Measurements from ENCODE around the gene C5orf63.
"Not testable (repeated sequence)": the region's sequence is repeated elsewhere in the genome, so short reads cannot be mapped to it uniquely, and the experiment has no call there.

The C5orf63 gene

GRCh38 chr5:127072861-127073846 lies at the start of gene C5orf63:
Gene C5orf63 (minus strand): TSS chr5:127073502. CDS start chr5:127058995, 14,507 bp downstream.
- DNase-seq (ENCODE audit: low spot score) (peak; percentile 85), FAIRE-seq (no peak)

- no peak for FAIRE-seq
- DNase-seq (ENCODE audit: low spot score): no peak
Observed at GRCh38 chr5:127112347-127112864, 39.1 kb upstream of the C5orf63 start.

- no peak for FAIRE-seq
- no peak for DNase-seq (ENCODE audit: low spot score)
Observed at GRCh38 chr5:127111112-127111511, 37.8 kb upstream of the C5orf63 start.

GRCh38 chr5:127108624-127109260 lies 35.4 kb upstream of the C5orf63 start:
- not testable (repeated sequence) for DNase-seq (ENCODE audit: low spot score); FAIRE-seq

DNA sequence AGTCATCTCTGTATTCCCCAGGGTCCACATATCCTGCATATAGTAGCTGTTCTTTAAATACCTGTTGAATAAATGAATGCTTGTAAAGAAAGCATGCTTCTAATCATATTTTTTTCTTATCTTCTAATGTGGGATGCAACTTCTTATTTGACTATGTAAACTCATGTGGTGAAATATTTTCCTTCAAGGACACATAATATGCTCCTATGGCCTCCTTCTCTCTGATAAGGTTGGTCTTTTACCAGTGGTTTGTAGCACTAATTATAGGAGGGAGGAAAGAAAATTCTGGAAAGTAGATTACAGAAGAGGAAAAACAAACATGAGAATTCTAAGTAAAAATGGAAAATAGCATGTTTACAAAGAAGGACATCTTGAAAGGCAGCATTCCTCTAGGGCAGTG lies 28.6 kb upstream of the C5orf63 start:
- FAIRE-seq: no peak
- no peak for DNase-seq (ENCODE audit: low spot score)

- DNase-seq (ENCODE audit: low spot score) (no peak), FAIRE-seq (no peak)
Observed at GRCh38 chr5:127101533-127101932, 28.2 kb upstream of the C5orf63 start.

- no peak for DNase-seq (ENCODE audit: low spot score)
- no peak for FAIRE-seq
Observed at GRCh38 chr5:127098241-127098640, 24.9 kb upstream of the C5orf63 start.

- no peak for DNase-seq (ENCODE audit: low spot score)
- FAIRE-seq: no peak
Observed at GRCh38 chr5:127097278-127097677, 24.0 kb upstream of the C5orf63 start.

- DNase-seq (ENCODE audit: low spot score) (no peak), FAIRE-seq (no peak)
Observed at GRCh38 chr5:127096328-127096993, 23.2 kb upstream of the C5orf63 start.

GRCh38 chr5:127094161-127094814 lies 21.0 kb upstream of the C5orf63 start:
- DNase-seq (ENCODE audit: low spot score): no peak
- no peak for FAIRE-seq

DNA sequence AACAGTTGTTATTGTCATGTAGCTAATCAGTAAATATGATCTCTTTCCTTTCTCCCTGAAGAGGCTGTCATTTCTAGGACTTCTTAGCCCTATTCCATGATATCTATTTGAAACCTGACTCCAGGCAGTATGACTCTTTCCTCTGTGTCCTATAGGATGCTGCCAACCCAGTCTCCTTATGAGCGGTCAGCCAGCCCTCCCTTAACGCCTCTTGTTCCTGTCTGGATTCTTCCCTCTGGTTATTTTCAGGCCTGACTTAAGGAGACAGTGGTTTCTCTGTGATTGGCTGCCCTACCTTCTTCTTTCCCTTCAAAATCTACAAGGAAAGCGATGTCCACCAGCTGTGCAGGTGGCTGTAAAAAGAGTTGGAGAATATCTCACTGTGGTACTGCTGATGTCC lies 19.4 kb upstream of the C5orf63 start:
- no peak for DNase-seq (ENCODE audit: low spot score)
- no peak for FAIRE-seq

DNA sequence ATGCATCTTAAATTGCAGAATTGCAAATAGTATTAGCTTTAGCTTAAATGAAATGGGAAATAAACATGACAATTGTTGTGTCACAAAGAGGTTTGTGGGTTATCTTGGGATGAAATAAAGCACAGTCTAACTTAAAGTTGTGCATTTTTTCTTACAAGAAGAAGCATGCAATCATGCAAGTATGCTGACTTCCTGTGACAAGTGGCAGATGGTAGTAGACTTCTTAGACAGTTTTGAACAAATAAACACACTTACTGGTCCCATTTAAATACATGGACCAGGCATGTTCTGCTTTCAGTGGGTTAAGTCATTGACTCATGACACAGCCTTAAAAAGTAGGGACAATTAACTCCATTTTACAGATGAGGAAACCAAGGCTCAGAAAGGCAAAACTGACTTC lies 15.9 kb upstream of the C5orf63 start:
- no peak for FAIRE-seq
- no peak for DNase-seq (ENCODE audit: low spot score)

GRCh38 chr5:127088251-127088650 lies 14.9 kb upstream of the C5orf63 start:
- DNase-seq (ENCODE audit: low spot score): peak; percentile 72
- FAIRE-seq: no peak

GRCh38 chr5:127086589-127086988 lies 13.3 kb upstream of the C5orf63 start:
- no peak for FAIRE-seq
- DNase-seq (ENCODE audit: low spot score): no peak

- no peak for DNase-seq (ENCODE audit: low spot score)
- no peak for FAIRE-seq
Observed at GRCh38 chr5:127085796-127086195, 12.5 kb upstream of the C5orf63 start.

GRCh38 chr5:127085371-127085770 lies 12.1 kb upstream of the C5orf63 start:
- no peak for DNase-seq (ENCODE audit: low spot score)

DNA sequence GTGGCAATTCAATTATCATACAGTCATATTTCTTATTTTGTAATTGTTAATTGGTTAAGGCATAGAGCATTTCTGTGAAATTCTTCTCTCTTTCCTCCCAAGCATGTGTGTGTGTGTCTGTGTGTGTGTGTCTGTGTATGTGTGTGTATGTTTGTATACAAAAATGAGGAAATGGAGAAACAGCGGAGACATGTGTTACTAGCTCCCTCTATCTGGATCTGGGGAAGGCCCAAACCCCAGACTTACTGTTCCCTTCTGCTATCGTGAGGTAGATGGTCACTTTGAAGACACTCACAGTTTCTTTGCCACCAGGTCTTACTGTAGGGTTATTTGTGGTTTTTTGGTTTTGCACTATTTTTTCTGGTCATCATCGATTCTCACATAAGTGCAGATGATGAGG lies 11.4 kb upstream of the C5orf63 start:
- no peak for DNase-seq (ENCODE audit: low spot score)
- no peak for FAIRE-seq

More at GRCh38 chr5:127085371-127085770, 12.1 kb upstream of the C5orf63 start:
- no peak for FAIRE-seq

- FAIRE-seq (no peak), DNase-seq (ENCODE audit: low spot score) (no peak)
Observed at GRCh38 chr5:127083711-127084110, 10.4 kb upstream of the C5orf63 start.

DNA sequence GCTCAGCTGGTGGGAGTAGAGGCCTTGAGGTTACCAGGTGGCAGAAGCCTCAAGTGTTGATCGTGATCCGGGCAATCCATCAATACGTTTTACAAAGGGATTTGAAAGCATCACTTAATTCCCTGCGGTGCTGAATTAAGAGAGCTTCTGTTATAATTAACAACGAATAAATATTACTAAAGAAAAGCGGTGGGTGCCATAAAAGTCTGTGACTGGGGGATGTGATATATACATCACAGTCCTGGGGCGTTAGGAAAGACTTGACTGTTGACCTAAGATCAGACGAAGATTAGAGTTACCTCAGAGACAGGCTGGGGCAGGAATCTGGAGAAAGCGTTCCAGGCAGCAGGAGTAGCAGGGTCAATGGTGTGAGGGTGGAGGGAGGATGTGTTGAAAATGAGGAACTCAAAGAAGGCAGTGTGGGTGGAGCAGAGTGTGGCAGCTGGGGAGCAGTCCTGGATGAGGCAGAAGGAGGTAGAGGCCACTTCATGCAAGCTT lies 6.7 kb upstream of the C5orf63 start:
- FAIRE-seq: no peak

GRCh38 chr5:127077366-127077765 lies 4.1 kb upstream of the C5orf63 start:
- DNase-seq (ENCODE audit: low spot score): no peak
- no peak for FAIRE-seq

More for the DNA sequence above, 6.7 kb upstream of the C5orf63 start:
- DNase-seq (ENCODE audit: low spot score): no peak

All from urothelium cell line (cell line).